Calu3 (cell line): ENCODE data around the gene TSHZ2. TPM values are rescaled to one million over a fixed set of nuclear protein-coding genes. Genes with fewer than 3 reads are reported as not detected.

ENCODE experiments used
- BruUV-seq: library from RNA; stranded (reverse); fragments of 400-500 nt; replicated peaks from 2 replicates; lab custom pipeline; 2021; lab: Mats Ljungman, UMichigan
- CTCF ChIA-PET: fragments of 300-600 bp; sonication (Branson Sonifier 250); formaldehyde crosslinking; loops from one replicate; lab custom pipeline; 2022; ENCODE audit warnings: antibody characterized with exemption; lab: Charles Lee
- DNase-seq: peaks from one replicate; pipeline ENCODE4 v3.0.0; 2022
- H3K27ac Mint-ChIP-seq: one replicate; pipeline ENCODE4 v1.8.0; 2022; ENCODE audit warnings: mixed read lengths; ENCODE audit not compliant: unreplicated experiment
- H3K27me3 Mint-ChIP-seq: one replicate; pipeline ENCODE4 v1.8.0; 2022; ENCODE audit warnings: mixed read lengths; ENCODE audit not compliant: unreplicated experiment
- H3K36me3 Mint-ChIP-seq: one replicate; pipeline ENCODE4 v1.8.0; 2022; ENCODE audit warnings: mild to moderate bottlenecking, moderate library complexity, mixed read lengths; ENCODE audit not compliant: insufficient read depth, unreplicated experiment
- H3K4me1 Mint-ChIP-seq: one replicate; pipeline ENCODE4 v1.8.0; 2022; ENCODE audit warnings: mild to moderate bottlenecking, low read depth, mixed read lengths; ENCODE audit not compliant: unreplicated experiment
- H3K4me3 Mint-ChIP-seq: one replicate; pipeline ENCODE4 v1.8.0; 2022; ENCODE audit warnings: mild to moderate bottlenecking, low read depth, moderate library complexity, mixed read lengths; ENCODE audit not compliant: unreplicated experiment
- H3K9me3 Mint-ChIP-seq: one replicate; pipeline ENCODE4 v1.8.0; 2022; ENCODE audit warnings: low read depth, mixed read lengths; ENCODE audit not compliant: unreplicated experiment
- CTCF ChIP-seq: fragments of 200-600 bp; IDR thresholded peaks from one replicate; pipeline ENCODE4 v1.8.0; 2022; ENCODE audit warnings: antibody characterized with exemption; ENCODE audit not compliant: unreplicated experiment
- intact Hi-C: fragments of 100-400 bp; cut with micrococcal nuclease; formaldehyde crosslinking; loops from one replicate; pipeline ENCODE4 v1.10.0; 2022; ENCODE audit not compliant: unreplicated experiment
- total RNA-seq: library from RNA; stranded (reverse); gene quantifications from 2 replicates; pipeline ENCODE4 v1.2.3, GENCODE V29; 2022

TSHZ2 gene
- total RNA-seq, 1 experiment from 2014 or later = not detected

GRCh38 chr20:53220482-53221307 lies 248.5 kb downstream of the TSHZ2 start:
- H3K27ac Mint-ChIP-seq = no peak overlapping the region
- H3K4me1 Mint-ChIP-seq = peaks cover 12% of the 10 kb centered on the region
- H3K36me3 Mint-ChIP-seq = no peaks in the 10 kb centered on the region
- H3K4me3 Mint-ChIP-seq = no peak overlapping the region
- TF ChIP-seq CTCF = no peak
- H3K9me3 Mint-ChIP-seq = no peaks in the 10 kb centered on the region
- no TSS peak for BruUV-seq
- CTCF ChIA-PET = interaction anchor here (0.5 kb wide), 1 partner anchor 237 kb away, joined by 3 read pairs; no protein-coding TSS in a partner anchor
- intact Hi-C loops = no loop called here
- H3K27me3 Mint-ChIP-seq = peaks cover 53% of the 10 kb centered on the region
- no peak for DNase-seq

- H3K27me3 Mint-ChIP-seq = peaks cover 43% of the 10 kb centered on the region
- CTCF ChIA-PET = no interaction called here
- no peak for TF ChIP-seq CTCF
- no peak overlapping the region for H3K4me3 Mint-ChIP-seq
- no peak for DNase-seq
- no TSS peak for BruUV-seq
- H3K27ac Mint-ChIP-seq = no peak overlapping the region
- peaks cover 12% of the 10 kb centered on the region for H3K4me1 Mint-ChIP-seq
- intact Hi-C loops = no loop called here
- no peaks in the 10 kb centered on the region for H3K9me3 Mint-ChIP-seq
- H3K36me3 Mint-ChIP-seq = no peaks in the 10 kb centered on the region
Observed at GRCh38 chr20:53221731-53222130, 249.6 kb downstream of the TSHZ2 start.

GRCh38 chr20:53222416-53222815 lies 250.3 kb downstream of the TSHZ2 start:
- intact Hi-C loops = no loop called here
- no peak for DNase-seq
- no peaks in the 10 kb centered on the region for H3K9me3 Mint-ChIP-seq
- no peak for TF ChIP-seq CTCF
- H3K4me3 Mint-ChIP-seq = no peak overlapping the region
- H3K27ac Mint-ChIP-seq = no peak overlapping the region
- CTCF ChIA-PET = interaction anchor here (0.7 kb wide), 1 partner anchor 42 kb away, joined by 3 read pairs; no protein-coding TSS in a partner anchor
- BruUV-seq = no TSS peak
- peaks cover 12% of the 10 kb centered on the region for H3K4me1 Mint-ChIP-seq
- H3K36me3 Mint-ChIP-seq = no peaks in the 10 kb centered on the region
- H3K27me3 Mint-ChIP-seq = peaks cover 37% of the 10 kb centered on the region

- intact Hi-C loops = no loop called here
- no peak for DNase-seq
- TF ChIP-seq CTCF = no peak
- no peak overlapping the region for H3K4me3 Mint-ChIP-seq
- CTCF ChIA-PET = interaction anchor here (0.7 kb wide), 2 partner anchors 42 to 114 kb away, joined by 3 read pairs; no protein-coding TSS in a partner anchor
- H3K27me3 Mint-ChIP-seq = peaks cover 37% of the 10 kb centered on the region
- no peak overlapping the region for H3K27ac Mint-ChIP-seq
- BruUV-seq = no TSS peak
- peaks cover 12% of the 10 kb centered on the region for H3K4me1 Mint-ChIP-seq
- H3K36me3 Mint-ChIP-seq = no peaks in the 10 kb centered on the region
- H3K9me3 Mint-ChIP-seq = no peaks in the 10 kb centered on the region
Observed at GRCh38 chr20:53222932-53223331, 250.8 kb downstream of the TSHZ2 start.
